ENCODE data around the gene ADAM33. TPM values are rescaled to one million over a fixed set of nuclear protein-coding genes. Genes with fewer than 3 reads are reported as not detected.

Gene ADAM33
- total and polyA plus RNA-seq, 2 donors (not counting 1 experiment from before 2014, with no cell fraction given), result not detected

GRCh38 chr20:3646067-3646440 lies 35.8 kb downstream of the ADAM33 start:
- H3K4me2 ChIP-seq (replicated peaks; ENCODE audit: low read depth, low read length, poor library complexity, severe bottlenecking), result no peak overlapping the region
- no peak overlapping the region for H2AFZ ChIP-seq (ENCODE audit: insufficient read depth, low read depth, low read length, poor library complexity, severe bottlenecking)
- no peaks in the 10 kb centered on the region for H3K79me2 ChIP-seq (ENCODE audit: control insufficient read depth, insufficient read depth, low read length)
- no peak for TF ChIP-seq EZH2 (IDR thresholded peaks at IDR 0.05; ENCODE audit: borderline replicate concordance, insufficient read depth, low read depth, low read length, poor library complexity, severe bottlenecking)
- no peak for TF ChIP-seq CTCF (IDR thresholded peaks at IDR 0.05)
- no peak overlapping the region for H3K27ac ChIP-seq (ENCODE audit: low read length in 2 of 2)
- no peaks in the 10 kb centered on the region for H3K27me3 ChIP-seq (replicated peaks in 1 of 4; ENCODE audit: control extremely low read depth in 1 of 4, control insufficient read depth in 3 of 4, insufficient read depth in 4 of 4, low read length in 3 of 4)
- H3K36me3 ChIP-seq (replicated peaks in 1 of 2; ENCODE audit: control extremely low read depth in 1 of 2, control insufficient read depth in 1 of 2, extremely low read depth in 1 of 2, insufficient read depth in 2 of 2, low read length in 1 of 2), result peaks cover 0 to 19% of the 10 kb centered on the region in 2 experiments
- no peak overlapping the region for H3K9ac ChIP-seq (ENCODE audit: low read length)
- DNase-seq, result no peak
- 92% methylated on average over 4 of the region's 5 CpGs for WGBS (ENCODE audit: insufficient coverage)
- Mint-ChIP-seq H3K27me3 (no peaks in the 10 kb centered on the region), H3K4me3 (no peak overlapping the region), H3K27ac (no peak overlapping the region), H3K4me1 (no peaks in the 10 kb centered on the region), H3K9me3 (ENCODE audit: insufficient read depth) (no peaks in the 10 kb centered on the region)
- no peaks in the 10 kb centered on the region for H3K4me1 ChIP-seq (ENCODE audit: control insufficient read depth in 2 of 2, insufficient read depth in 2 of 2, low read length in 2 of 2)
- intact Hi-C loops (cut with micrococcal nuclease), result no loop called here
- ATAC-seq (ENCODE audit: low read depth), result no peak
- no peaks in the 10 kb centered on the region for H4K20me1 ChIP-seq (ENCODE audit: control insufficient read depth, insufficient read depth, low read length, poor library complexity, severe bottlenecking)
- ChIA-PET CTCF (no interaction called here), POLR2A (no interaction called here)
- H3K4me3 ChIP-seq (ENCODE audit: control extremely low read depth in 1 of 5, extremely low read depth in 1 of 5, insufficient read depth in 1 of 5, low read depth in 2 of 5, low read length in 4 of 5), result no peak overlapping the region
- no peaks in the 10 kb centered on the region for H3K9me3 ChIP-seq (ENCODE audit: control extremely low read depth in 1 of 3, control insufficient read depth in 2 of 3, insufficient read depth in 1 of 3, low read length in 2 of 3)

- no peaks in the 10 kb centered on the region for H3K27me3 Mint-ChIP-seq
- ChIA-PET POLR2A (no interaction called here), CTCF (no interaction called here)
- no peak overlapping the region for H3K27ac ChIP-seq (ENCODE audit: low read length in 2 of 2)
- no peak overlapping the region for H2AFZ ChIP-seq (ENCODE audit: insufficient read depth, low read depth, low read length, poor library complexity, severe bottlenecking)
- 98% methylated on average over 15 of the region's 20 CpGs for WGBS (ENCODE audit: insufficient coverage)
- H3K4me3 Mint-ChIP-seq, result no peak overlapping the region
- H3K4me1 Mint-ChIP-seq, result no peaks in the 10 kb centered on the region
- no peak overlapping the region for H3K27ac Mint-ChIP-seq
- H3K27me3 ChIP-seq (replicated peaks in 1 of 4; ENCODE audit: control extremely low read depth in 1 of 4, control insufficient read depth in 3 of 4, insufficient read depth in 4 of 4, low read length in 3 of 4), result no peaks in the 10 kb centered on the region
- ATAC-seq (ENCODE audit: low read depth), result no peak
- no peaks in the 10 kb centered on the region for H3K4me1 ChIP-seq (ENCODE audit: control insufficient read depth in 2 of 2, insufficient read depth in 2 of 2, low read length in 2 of 2)
- intact Hi-C loops (cut with micrococcal nuclease), result no loop called here
- no peak for DNase-seq
- H3K4me2 ChIP-seq (replicated peaks; ENCODE audit: low read depth, low read length, poor library complexity, severe bottlenecking), result no peak overlapping the region
- no peaks in the 10 kb centered on the region for H3K79me2 ChIP-seq (ENCODE audit: control insufficient read depth, insufficient read depth, low read length)
- TF ChIP-seq CTCF (IDR thresholded peaks at IDR 0.05), result no peak
- TF ChIP-seq EZH2 (IDR thresholded peaks at IDR 0.05; ENCODE audit: borderline replicate concordance, insufficient read depth, low read depth, low read length, poor library complexity, severe bottlenecking), result no peak
- H3K36me3 ChIP-seq (replicated peaks in 1 of 2; ENCODE audit: control extremely low read depth in 1 of 2, control insufficient read depth in 1 of 2, extremely low read depth in 1 of 2, insufficient read depth in 2 of 2, low read length in 1 of 2), result peaks cover 0 to 19% of the 10 kb centered on the region in 2 experiments
- no peaks in the 10 kb centered on the region for H4K20me1 ChIP-seq (ENCODE audit: control insufficient read depth, insufficient read depth, low read length, poor library complexity, severe bottlenecking)
- H3K9me3 ChIP-seq (ENCODE audit: control extremely low read depth in 1 of 3, control insufficient read depth in 2 of 3, insufficient read depth in 1 of 3, low read length in 2 of 3), result no peaks in the 10 kb centered on the region
- no peak overlapping the region for H3K4me3 ChIP-seq (ENCODE audit: control extremely low read depth in 1 of 5, extremely low read depth in 1 of 5, insufficient read depth in 1 of 5, low read depth in 2 of 5, low read length in 4 of 5)
- H3K9ac ChIP-seq (ENCODE audit: low read length), result no peak overlapping the region
- no peaks in the 10 kb centered on the region for H3K9me3 Mint-ChIP-seq (ENCODE audit: insufficient read depth)
Measured at GRCh38 chr20:3645309-3646066, 36.3 kb downstream of the ADAM33 start.

Data from B cell (primary cell).